GM10266 (cell line): ENCODE results near the gene FTO.

Experiments
- DNase-seq: peaks from one replicate; pipeline ENCODE4 v3.0.0; 2012; ENCODE audit errors: extremely low spot score
- CTCF ChIP-seq: IDR thresholded peaks from 2 replicates; pipeline ENCODE4 v1.5.1; 2012; ENCODE audit warnings: mild to moderate bottlenecking, low read depth; ENCODE audit not compliant: control insufficient read depth, insufficient read depth; ENCODE audit errors: missing control alignments

The FTO gene

GRCh38 chr16:53703590-53704444, at the start of gene FTO, which contains the start of gene RPGRIP1L:
FTO (plus strand) TSS chr16:53704156.
RPGRIP1L (minus strand) TSS chr16:53703859; CDS start chr16:53700723, 3,136 bp downstream.
- DNase-seq: peak; percentile 93
- TF ChIP-seq CTCF: no peak

- no peak for TF ChIP-seq CTCF
Measured at GRCh38 chr16:53654946-53655345, 49.0 kb upstream of the FTO start.

GRCh38 chr16:53662072-53662471, 41.9 kb upstream of the FTO start:
- DNase-seq: no peak

More at GRCh38 chr16:53654946-53655345, 49.0 kb upstream of the FTO start:
- peak; percentile 7 for DNase-seq

GRCh38 chr16:53664724-53665345, 39.1 kb upstream of the FTO start:
- DNase-seq: peak; percentile 12
- TF ChIP-seq CTCF: no peak

More at GRCh38 chr16:53662072-53662471, 41.9 kb upstream of the FTO start:
- TF ChIP-seq CTCF: no peak

GRCh38 chr16:53666786-53667415, 37.1 kb upstream of the FTO start:
- no peak for DNase-seq
- no peak for TF ChIP-seq CTCF

- TF ChIP-seq CTCF: no peak
Measured at GRCh38 chr16:53668869-53669268, 35.1 kb upstream of the FTO start.

More at GRCh38 chr16:53668869-53669268, 35.1 kb upstream of the FTO start:
- DNase-seq: no peak
